G401.6 (cell line): ENCODE measurements around the gene EXD3.
"Not testable (repeated sequence)": the region's sequence is repeated elsewhere in the genome, so short reads cannot be mapped to it uniquely, and the experiment has no call there.

Source experiments
- FAIRE-seq: peaks from 2 replicates; lab custom pipeline; 2012; peaks lifted over from hg19 to GRCh38; lab: Jason Lieb, UNC

Gene EXD3

GRCh38 chr9:137410891-137411249 lies 12.1 kb downstream of the EXD3 start:
- FAIRE-seq = no peak

GRCh38 chr9:137410236-137410890 lies 12.6 kb downstream of the EXD3 start:
- not testable (repeated sequence) for FAIRE-seq

- no peak for FAIRE-seq
These were observed 13.4 kb downstream of the EXD3 start for GRCh38 chr9:137409515-137409914.

GRCh38 chr9:137408651-137409405 lies 14.1 kb downstream of the EXD3 start:
- no peak for FAIRE-seq

GRCh38 chr9:137407590-137408300 lies 15.2 kb downstream of the EXD3 start:
- no peak for FAIRE-seq

GRCh38 chr9:137406876-137407589 lies 15.9 kb downstream of the EXD3 start:
- no peak for FAIRE-seq

GRCh38 chr9:137406085-137406760 lies 16.7 kb downstream of the EXD3 start:
- no peak for FAIRE-seq

- FAIRE-seq = no peak
These were observed 17.3 kb downstream of the EXD3 start for GRCh38 chr9:137405677-137406081.

GRCh38 chr9:137404961-137405567 lies 17.9 kb downstream of the EXD3 start:
- no peak for FAIRE-seq

- FAIRE-seq = no peak
These were observed 19.7 kb downstream of the EXD3 start for GRCh38 chr9:137403269-137403668.

GRCh38 chr9:137402746-137403145 lies 20.2 kb downstream of the EXD3 start:
- FAIRE-seq = no peak

GRCh38 chr9:137398561-137399468 lies 24.1 kb downstream of the EXD3 start:
- no peak for FAIRE-seq

GRCh38 chr9:137397675-137398423 lies 25.1 kb downstream of the EXD3 start:
- FAIRE-seq = no peak

- FAIRE-seq = no peak
These were observed 26.2 kb downstream of the EXD3 start for GRCh38 chr9:137396634-137397367.

GRCh38 chr9:137396227-137396626 lies 26.7 kb downstream of the EXD3 start:
- no peak for FAIRE-seq

- FAIRE-seq = no peak
These were observed 27.3 kb downstream of the EXD3 start for GRCh38 chr9:137395666-137396010.

- FAIRE-seq = no peak
These were observed 27.9 kb downstream of the EXD3 start for GRCh38 chr9:137394866-137395665.
